HuH-7 (cell line): ENCODE data around the gene CENPP.
"Not testable (repeated sequence)": the region's sequence is repeated elsewhere in the genome, so short reads cannot be mapped to it uniquely, and the experiment has no call there.

ENCODE experiments used
- DNase-seq: peaks from one replicate; pipeline ENCODE4 v3.0.0; 2011; ENCODE audit warnings: low spot score

The CENPP gene

DNA sequence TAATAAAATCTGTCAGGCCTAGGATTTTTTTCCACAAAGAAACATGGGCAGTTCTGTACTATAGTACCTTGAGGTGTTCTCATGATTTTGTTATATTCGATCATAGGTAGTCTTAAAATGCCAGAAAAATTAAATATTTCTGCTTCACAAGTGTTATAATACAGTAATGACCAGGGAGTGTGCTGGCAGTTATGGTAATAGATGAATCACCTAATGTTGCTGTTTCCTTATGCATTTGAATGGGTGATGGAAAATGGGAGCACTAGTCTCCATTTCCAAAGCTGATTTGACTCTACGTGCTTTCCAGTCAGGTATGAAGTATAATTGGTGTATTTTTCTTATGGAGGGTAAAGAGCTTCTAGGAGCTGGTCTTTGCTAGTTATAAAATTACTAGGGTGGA lies 54.9 kb downstream of the CENPP start:
- DNase-seq = no peak

DNA sequence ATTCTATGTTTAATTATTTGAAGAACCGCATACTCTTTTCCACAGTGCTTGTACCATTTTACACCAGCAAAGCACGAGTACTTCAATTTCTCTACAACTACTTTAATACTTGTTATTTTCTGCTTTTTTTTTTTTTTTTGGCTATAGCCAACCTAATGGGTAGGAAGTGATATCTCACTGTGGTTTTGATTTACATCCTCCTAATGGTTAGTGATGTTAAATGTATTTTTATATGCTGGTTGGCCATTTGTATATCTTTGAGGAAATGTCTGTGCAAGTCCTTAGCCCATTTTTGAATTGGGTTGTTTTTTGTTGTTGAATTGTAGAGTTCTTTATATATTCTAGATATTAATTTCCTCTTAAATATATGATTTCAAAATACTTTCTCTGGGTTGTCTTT lies 56.0 kb downstream of the CENPP start:
- DNase-seq = no peak

DNA sequence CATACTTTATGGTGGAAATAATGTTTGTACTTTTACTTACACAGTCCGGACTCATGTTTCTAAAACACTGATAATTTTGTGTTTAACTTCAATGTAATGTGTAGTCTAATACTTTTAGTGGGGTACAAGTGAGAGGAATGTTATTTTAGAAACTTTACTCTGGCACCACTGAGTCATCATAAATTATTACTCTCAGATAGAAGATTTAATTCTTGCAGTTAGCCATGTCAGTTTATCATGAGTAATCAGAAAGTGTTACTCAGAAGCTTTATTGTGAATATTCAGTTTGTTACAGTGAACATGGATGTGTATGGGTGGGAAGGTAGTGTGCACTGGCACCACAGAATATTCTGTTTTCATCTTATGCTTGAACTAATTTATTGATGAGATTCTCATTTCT lies 58.6 kb downstream of the CENPP start:
- DNase-seq = no peak

DNA sequence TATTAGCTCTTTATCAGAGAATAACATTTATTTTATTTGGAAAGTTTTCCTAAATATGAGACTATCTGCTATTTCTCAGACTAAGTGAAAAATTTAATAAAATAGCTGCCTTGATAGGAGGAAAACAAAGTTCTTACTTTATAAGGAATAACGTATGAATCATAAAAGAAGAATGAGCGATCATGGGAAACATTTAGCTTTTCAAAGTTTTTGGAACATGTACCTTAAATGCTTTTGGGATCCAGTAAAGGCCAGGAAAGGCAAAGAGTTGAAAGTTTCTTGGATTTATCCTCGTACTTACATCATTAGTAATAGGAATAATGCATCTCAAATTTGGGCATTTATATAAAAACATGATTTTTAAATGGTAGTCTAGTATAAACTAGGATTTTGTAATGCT lies 59.2 kb downstream of the CENPP start:
- no peak for DNase-seq

DNA sequence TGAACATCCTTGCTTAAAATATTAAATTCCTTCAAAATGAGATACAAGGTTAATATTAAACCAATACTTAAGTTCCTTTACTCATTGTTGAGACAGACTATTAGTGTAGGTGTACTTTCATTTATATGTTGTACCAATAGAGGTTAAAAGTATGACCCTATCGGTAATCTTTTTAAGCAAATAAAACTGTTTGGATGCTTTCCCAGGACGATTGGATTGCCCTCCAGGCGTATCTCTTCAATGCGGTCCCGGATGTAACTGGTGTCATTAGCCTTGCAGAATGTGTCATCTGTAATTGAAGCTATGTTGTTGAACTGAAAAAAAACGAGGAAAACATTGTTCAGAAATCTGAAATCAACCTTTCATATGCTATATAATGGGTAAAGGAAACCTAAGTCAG lies 59.7 kb downstream of the CENPP start:
- no peak for DNase-seq

DNA sequence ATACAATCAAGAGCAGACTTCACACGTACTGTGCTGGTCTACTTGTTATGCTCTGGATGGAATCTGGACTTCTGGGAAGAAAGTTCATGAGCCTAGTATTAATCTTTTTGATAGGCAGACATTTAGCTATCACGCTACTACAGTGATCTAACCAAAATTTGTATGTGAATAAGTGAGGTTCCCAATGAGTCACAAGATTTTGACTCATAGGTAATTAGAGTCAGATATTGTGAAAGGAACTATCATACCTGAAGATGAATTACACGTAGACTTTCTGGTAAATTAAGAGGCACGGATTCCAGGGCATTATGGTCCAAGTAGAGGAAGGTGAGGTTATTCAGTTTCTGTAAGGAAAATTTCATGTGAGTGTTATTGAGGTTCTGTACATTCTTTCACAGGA lies 60.2 kb downstream of the CENPP start:
- DNase-seq = no peak

DNA sequence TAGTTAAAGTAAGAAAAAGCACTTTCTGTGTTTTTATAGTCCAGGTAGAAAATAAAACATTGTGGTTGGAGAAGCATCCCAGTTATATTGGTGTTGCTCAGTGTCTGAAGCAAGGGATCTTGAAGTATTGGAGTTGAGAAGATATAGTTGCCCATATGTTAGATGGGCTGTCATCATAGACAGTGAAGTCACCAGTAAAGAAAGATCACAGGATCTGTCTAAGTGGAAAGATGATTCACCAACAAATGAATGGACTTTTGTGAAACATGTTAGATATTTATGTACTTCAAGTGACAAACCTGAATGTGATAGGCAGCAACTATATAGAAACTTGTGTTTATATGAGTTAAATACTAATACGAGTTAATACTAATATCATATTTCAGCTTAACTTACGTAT lies 66.9 kb downstream of the CENPP start:
- no peak for DNase-seq

DNA sequence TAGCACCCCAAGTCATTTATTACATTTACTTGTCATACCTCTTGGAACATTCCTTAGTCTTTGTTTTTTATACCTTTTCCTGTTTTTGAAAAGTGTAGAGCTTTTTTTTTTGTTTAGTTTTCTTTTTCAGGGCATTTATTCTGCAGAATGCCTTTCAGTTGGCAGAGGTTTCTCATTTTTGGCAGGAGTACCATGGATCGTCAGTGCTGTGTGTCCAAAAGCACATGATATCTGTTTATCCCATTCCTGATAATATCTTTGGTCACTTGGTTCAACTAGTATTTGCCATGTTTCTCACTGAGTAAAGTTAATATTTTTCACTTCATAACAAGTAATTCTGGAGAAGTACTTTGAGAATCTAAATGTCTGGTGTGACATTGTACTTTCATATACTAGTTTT lies 67.9 kb downstream of the CENPP start:
- no peak for DNase-seq

DNA sequence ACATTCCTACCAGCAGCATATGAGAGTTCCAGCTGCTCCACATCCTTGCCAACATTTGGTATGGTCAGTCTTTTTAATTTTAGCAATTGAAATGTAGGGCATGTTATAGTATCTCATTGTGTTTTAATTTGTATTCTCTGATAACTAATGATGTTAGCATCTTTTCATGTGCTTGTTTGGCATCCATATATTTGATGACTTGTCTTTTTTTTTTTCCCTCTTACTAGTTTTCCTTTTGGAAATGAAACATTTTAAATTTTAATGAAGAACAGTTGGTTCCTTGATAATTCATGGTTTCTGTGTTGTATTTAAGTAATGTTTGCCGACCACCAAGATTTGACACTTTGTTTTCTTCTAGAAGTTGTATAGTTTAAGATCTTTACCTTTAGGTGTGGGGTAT lies 69.9 kb downstream of the CENPP start:
- no peak for DNase-seq

DNA sequence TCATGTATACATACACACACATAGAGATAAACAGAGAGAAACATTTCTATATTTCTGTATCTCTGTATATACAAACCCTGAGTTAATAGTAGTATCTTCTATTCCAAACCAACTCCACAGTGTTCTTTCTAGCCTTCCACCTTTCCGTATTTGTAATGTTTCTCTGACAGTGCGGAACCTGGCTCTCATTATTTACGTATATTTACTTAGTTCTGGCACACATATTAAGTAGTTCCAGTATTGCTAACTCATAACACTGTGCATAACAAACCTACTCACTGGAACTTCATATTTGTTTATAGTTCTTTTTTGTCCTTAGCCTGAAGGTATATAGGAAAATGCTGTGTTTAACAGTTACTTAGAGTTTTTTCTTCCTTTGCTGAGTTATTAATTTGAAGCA lies 72.1 kb downstream of the CENPP start:
- no peak for DNase-seq

DNA sequence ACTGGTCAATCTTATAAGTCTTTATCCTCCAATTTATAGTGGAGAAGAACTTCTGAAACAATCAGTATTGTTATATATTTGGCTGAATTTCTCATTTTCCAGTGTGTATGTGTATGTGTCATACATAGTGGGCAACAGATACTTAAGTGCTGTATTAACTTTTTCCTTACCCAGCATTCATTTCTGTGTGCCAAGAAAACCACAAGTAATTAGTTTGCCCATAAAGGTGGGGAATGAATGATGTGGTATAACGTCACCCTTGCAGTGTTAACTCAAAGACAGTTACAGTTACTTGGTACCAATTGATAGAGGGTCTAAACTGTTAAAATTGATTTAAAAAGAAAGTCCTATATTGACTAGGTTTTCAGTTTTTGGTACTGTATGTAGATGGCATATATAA lies 76.6 kb downstream of the CENPP start:
- DNase-seq = no peak

DNA sequence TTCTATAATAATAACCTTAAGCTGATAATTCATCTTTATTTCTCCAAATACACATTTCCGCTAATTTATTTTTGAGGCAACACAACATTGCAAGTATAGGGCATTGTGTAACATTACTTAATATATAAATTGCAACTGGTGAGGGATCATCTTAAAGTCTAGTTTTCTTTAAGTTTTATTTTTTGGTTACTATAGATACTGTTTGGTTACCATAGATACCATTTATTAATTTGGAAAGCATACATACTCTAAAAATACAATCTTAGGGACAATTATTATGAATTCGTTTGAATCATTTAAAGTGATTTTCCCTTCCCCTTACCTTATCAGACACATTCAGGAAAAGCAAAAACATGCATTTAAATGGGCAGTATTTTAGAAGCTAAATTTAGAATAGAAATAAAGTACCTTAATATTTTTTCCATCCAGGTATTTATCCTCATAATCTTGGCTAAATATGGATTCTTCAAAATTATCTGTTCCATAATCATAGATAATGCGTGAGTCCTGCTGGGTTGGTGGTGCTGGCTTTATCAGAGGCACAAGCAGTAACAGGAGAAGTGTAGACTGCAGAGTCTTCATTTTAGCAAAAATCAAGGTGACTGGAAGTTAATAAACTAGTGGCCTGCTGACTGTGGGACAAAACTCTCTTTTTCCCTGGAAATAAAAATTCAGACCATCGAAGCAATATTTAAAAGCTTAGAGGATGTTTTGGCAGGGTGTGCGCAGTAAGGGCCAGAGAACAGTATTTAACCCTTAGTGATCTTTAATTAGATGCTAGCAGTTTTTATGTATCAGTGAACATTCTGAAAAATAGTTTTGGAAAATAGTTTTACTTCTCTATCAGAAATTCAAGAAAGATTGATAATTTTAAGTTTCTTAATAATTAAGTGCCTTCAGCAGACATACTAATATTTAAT lies 77.3 kb downstream of the CENPP start:
- no peak for DNase-seq

DNA sequence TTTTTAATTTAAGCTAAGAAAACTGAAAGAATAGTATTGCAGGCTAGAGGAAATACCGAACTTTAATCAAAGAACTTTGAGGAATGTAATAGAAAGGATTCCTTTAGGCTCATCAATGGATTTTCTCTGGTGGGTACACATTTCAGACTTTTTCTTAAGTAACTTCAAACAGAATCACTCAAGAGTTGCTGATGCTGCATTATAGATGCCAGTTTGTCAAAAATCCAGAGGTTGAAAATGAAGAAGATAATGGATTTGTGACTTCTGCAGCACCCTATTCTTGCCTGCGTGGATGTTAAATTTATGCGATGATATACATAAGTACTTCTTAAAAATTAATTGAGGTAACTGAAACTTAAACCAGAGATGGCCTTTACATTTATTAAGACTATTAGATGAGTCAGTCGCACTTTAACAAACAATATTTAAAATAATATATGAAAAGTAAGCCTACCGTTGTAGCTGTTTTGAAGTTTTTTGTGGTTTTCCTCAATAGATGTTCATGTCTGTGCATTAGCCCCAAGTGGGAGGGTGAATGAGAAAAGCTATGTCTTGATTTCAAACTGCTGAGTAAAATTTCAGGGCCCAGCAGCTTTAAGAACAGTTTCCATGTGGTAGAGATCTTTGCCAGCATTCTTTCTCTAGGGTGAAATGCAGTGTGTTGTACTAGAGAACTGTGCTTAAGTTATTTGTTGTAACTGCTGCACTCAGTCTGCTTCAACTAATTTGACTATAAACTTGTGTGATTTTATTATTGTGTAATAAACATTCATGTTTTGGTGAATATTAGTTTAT lies 78.5 kb downstream of the CENPP start, which contains the start of gene OGN:
TSS of gene OGN (minus strand) at position 537 of the 795 bp plus-strand sequence. CDS start 1,171 bp downstream, outside the sequence.
- DNase-seq = no peak

DNA sequence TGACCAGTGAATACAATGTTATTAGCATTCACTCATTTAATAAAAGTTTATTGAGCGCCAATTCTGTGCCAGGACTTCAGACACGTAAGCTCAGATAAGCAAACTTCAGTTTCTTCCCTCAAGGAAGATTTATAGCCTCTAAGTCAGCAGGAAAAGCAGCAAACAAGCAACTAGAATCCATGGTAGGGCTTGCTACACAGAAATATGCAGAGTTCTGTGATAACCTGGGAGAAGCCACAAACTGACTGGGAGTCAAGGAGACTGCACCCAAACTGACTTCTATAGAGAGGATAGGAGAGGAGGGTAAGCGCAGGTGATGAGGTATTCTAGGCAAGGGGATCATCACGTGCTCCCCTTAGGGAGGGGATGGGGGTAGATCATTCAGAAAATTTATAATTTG lies 80.1 kb downstream of the CENPP start:
- DNase-seq = no peak

DNA sequence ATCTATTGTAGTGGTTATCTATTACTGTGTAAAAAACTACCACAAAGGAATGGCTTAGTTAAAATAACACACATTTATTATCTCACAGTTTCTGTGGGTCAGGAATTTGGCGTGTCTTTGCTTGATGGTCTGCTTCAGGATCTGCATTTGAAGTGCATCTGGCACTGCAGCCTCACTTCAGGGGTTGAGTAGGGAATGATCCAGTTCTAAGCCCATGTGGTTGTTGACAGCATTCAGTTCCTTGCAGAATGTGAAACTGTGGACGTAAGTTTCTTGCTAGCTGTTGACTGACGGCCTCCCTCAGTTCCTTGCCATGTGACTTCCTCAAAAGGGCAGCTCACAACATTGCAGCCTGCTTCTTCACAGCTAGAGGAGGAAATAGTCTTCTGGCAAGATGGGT lies 80.7 kb downstream of the CENPP start:
- DNase-seq = no peak

DNA sequence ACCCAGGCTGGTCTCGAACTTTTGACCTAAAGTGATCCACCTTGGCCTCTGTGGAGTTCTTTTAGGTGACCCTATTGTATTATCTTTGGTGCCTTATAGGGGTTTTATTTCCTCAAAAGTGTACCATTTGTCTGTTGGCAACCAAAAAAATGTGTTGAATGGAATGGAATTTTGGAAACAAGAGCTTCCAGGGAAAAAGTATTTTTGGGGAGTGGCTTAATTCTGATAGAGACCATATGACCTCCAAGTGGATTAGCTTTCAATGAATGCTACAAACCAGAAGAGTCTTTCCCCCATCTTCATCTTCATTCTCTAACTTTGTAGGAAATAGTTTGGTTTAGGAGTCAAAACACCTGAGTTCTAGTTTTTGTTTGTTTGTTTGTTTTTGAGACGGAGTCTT lies 82.1 kb downstream of the CENPP start:
- no peak for DNase-seq

DNA sequence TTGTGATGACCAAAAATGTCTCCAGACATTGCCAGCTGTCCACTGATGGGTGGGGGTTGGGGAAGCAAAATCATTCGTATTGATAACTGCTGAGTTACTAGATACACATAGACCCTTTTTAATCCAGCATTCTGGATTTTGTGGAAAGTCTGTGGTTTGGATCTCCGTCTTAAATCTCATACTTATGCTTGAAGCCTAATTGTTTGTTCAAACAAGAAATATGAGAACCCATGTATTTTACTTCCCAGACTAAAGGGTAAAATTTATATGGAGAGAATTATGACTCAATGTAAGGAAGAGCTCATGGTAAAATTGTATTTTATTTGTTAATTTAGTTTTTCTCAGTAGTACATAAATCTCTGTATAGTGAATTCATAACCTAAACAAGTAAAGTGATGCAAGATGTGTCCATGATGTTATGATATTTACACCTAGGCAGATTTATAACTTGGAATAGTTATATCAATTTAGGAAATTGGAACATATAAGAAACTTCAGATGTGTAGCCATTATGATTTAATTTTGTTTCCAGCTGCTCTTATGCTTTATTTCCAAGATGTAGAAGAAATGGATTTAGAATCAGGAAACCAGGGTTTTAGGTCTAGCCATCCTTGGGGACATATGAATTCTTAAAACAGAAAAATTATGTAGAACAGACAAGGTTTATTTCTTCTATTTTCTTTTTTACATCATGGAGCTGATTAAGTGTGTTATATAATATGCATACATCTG lies 83.2 kb downstream of the CENPP start:
- no peak for DNase-seq

DNA sequence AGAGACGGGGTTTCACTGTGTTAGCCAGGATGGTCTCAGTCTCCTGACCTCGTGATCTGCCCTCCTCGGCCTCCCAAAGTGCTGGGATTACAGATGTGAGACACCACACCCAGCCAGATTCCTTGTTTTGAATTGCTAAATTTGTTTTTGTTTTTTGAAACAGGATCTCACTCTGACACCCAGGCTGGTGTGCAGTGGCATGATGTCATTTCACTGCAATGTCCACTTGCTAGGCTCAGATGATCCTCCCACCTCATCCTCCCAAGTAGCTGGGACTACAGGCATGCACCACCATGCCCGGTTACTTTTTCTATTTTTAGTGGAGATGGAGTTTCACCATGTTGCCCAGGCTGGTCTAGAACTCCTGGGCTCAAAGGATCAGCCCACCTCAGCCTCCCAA lies 85.4 kb downstream of the CENPP start:
- DNase-seq = not testable (repeated sequence)

DNA sequence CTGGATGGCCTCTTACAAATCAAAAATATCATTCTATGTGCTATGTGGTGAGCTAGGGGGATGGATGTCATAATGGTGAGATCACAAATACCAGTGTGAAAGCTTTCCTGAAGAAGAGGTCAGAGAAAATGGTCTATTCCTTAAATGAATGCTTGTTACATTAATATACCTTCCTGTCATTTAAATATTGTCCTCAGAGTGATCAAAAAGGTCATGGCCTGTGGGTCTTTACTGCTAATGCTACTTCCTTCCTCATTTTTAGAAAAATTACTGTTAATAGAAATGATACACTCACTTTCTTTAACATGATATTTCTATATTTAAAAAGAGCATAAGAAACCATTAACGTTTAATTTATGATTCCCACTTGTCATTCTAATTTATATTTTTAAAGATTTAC lies 88.8 kb downstream of the CENPP start:
- no peak for DNase-seq

DNA sequence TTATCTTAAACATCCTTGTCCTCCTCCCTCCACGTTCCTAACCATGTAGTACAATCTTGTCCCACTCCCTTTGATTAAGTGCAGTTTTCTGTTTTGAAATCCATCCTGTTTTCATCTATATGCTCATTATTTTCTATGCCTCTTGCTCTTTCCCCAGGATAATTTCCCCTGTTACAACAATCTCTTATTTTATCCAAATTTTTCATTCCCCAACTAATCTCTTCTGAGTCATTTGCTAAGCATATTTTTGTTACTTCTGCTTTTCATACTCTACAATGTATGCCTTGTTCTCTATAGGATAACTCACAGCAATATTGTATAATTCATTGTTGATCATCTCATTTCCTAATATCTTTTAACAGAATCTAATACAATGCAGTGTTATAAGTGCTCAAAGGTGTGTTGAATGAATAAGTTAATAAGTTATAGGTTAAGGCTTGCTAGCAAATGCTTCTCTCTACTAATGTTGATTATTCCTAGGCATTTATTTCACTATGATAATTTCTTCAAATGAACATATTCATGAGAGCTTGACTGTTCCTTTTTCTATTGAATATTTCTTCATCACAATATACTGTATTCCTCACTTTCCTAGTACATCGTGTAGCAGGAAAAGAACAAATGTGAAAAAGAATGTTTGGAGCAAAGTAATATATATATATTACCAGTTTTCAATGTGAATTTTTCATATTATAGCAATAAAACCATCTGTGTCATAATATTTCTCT lies 97.0 kb downstream of the CENPP start:
- DNase-seq = no peak

DNA sequence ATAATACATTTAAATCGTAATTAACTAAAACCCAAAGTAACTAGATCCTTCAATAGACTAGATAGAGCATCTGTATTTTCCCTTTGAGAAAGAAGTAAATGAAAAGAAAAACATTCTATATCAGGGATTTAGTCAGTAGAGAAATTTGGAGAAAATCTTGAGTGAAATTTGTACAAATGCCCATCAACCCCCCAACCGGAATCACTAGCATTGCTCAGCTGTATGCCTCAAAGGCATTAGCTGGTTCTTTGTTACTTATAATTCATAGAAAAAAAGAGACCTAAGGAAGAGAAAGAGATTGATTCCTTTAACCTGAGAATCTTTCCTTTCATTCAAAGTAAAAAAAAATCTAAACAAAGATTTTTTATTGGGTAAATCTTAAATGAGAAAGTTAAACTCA lies 97.9 kb downstream of the CENPP start:
- no peak for DNase-seq

DNA sequence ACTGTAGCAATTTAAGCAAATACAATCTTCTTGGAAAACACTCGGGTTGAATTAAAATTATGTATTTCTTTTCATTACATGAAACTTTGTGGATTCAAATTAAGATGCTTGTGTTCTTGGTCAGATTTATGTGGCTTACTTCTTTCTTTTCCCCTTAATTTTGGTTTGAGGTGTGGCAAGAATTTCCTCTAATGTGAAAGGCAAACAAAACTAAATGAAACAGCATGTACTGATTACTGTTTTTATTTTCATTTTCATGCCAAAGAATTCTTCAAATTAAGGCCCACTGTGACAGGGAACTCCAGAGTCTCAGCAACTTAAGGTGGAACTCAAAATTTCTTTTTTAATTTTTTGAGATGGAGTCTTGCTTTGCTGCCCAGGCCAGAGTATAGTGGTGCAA lies 98.6 kb downstream of the CENPP start, which contains the start of gene OMD:
TSS of gene OMD (minus strand) at position 132 of the 400 bp plus-strand sequence. CDS start 6,913 bp downstream, outside the sequence.
- no peak for DNase-seq
